Measurements from ENCODE around the gene GAS2L3. TPM values are rescaled to one million over a fixed set of nuclear protein-coding genes. Genes with fewer than 3 reads are reported as not detected.

The GAS2L3 gene
- total and polyA plus RNA-seq, 2 of the 13 experiments (the other 11 are each of a cell fraction or from before 2014, with no cell fraction given): 7.0 to 20.8 TPM

DNA sequence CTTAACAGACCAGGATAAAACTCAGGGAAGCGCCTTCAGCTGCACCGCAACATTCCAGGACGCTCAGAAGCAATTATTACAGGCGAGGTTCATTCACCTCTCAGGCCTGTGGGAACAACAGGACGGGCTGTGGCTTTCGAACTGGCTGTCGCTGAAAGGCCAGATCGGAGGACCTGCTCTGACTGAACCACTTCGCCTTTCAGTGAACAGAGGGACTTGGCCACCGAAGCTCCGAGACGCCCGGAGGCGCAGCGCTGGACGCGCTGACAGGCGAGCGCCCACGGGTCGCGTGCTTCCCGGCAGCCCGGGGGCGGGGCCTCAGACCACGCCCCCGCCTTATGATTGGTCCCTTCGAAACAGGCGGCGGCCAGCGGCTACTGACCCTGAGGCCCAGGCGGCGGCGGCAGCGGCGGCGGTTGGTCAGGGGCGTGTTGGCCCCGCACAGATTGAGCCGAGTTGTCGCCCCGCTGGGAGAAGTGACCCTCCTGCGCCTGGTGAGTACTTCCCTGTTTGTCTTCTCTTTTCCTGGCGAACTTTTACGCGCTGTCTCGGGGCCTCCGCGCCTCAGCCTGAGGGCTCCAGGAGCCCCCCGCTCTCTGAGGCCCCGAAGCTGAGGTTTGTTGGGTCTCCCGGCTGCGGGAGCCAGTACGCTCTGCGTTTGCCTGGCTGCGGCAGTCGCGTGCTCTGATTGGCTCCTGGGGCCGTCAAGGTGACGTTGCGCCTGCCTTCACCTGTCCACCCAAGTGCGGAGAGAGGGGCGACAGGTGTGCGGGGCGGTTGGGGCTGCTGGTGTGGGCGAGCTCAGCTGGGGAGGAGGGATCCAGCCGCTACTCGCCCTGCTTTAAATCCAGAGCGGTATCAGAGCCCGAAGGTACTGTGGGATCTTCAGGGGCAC lies at the start of gene GAS2L3 (continued):
- no peak for TF ChIP-seq GATAD2A (CRISPR knock-in tag; IDR thresholded peaks at IDR 0.05)
- TF ChIP-seq CBX1 (IDR thresholded peaks at IDR 0.05; ENCODE audit: low read depth): peak; percentile 38
- TF ChIP-seq, protein P1, sequence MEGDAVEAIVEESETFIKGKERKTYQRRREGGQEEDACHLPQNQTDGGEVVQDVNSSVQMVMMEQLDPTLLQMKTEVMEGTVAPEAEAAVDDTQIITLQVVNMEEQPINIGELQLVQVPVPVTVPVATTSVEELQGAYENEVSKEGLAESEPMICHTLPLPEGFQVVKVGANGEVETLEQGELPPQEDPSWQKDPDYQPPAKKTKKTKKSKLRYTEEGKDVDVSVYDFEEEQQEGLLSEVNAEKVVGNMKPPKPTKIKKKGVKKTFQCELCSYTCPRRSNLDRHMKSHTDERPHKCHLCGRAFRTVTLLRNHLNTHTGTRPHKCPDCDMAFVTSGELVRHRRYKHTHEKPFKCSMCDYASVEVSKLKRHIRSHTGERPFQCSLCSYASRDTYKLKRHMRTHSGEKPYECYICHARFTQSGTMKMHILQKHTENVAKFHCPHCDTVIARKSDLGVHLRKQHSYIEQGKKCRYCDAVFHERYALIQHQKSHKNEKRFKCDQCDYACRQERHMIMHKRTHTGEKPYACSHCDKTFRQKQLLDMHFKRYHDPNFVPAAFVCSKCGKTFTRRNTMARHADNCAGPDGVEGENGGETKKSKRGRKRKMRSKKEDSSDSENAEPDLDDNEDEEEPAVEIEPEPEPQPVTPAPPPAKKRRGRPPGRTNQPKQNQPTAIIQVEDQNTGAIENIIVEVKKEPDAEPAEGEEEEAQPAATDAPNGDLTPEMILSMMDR (CRISPR knock-in tag; IDR thresholded peaks at IDR 0.05): peak; percentile 19; the same call in 1 of the 2 replicates
- TF ChIP-seq ZNF879 (CRISPR knock-in tag; IDR thresholded peaks at IDR 0.05): no peak
- peak; percentile 82 for TF ChIP-seq ZFY (CRISPR knock-in tag; IDR thresholded peaks at IDR 0.05)
- TF ChIP-seq HNRNPUL1 (IDR thresholded peaks at IDR 0.05; ENCODE audit: low read depth, low read length): 0 out of 2 replicates have a peak, but pooled peaks have one; percentile 29
- no peak; the same call in 1 of the 2 replicates for TF ChIP-seq ZNF550 (CRISPR knock-in tag; IDR thresholded peaks at IDR 0.05; ENCODE audit: borderline replicate concordance)
- TF ChIP-seq PHF20 (CRISPR knock-in tag; IDR thresholded peaks at IDR 0.05): peak; percentile 67
- no peak for TF ChIP-seq NFE2 (CRISPR knock-in tag; IDR thresholded peaks at IDR 0.05)
- TF ChIP-seq, protein P2, sequence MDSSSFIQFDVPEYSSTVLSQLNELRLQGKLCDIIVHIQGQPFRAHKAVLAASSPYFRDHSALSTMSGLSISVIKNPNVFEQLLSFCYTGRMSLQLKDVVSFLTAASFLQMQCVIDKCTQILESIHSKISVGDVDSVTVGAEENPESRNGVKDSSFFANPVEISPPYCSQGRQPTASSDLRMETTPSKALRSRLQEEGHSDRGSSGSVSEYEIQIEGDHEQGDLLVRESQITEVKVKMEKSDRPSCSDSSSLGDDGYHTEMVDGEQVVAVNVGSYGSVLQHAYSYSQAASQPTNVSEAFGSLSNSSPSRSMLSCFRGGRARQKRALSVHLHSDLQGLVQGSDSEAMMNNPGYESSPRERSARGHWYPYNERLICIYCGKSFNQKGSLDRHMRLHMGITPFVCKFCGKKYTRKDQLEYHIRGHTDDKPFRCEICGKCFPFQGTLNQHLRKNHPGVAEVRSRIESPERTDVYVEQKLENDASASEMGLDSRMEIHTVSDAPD (CRISPR knock-in tag; IDR thresholded peaks at IDR 0.05): peak; percentile 75
- TF ChIP-seq ZNF253 (CRISPR knock-in tag; IDR thresholded peaks at IDR 0.05; ENCODE audit: borderline replicate concordance): 0 out of 2 replicates have a peak, but pooled peaks have one; percentile 92
- TF ChIP-seq ZFP36L1 (CRISPR knock-in tag; IDR thresholded peaks at IDR 0.05): peak; percentile 94; the same call in 1 of the 2 replicates
- TF ChIP-seq LCORL (IDR thresholded peaks at IDR 0.05): no peak
- TF ChIP-seq LCORL (CRISPR knock-in tag; IDR thresholded peaks at IDR 0.05): peak; percentile 73
- TF ChIP-seq, protein P3, sequence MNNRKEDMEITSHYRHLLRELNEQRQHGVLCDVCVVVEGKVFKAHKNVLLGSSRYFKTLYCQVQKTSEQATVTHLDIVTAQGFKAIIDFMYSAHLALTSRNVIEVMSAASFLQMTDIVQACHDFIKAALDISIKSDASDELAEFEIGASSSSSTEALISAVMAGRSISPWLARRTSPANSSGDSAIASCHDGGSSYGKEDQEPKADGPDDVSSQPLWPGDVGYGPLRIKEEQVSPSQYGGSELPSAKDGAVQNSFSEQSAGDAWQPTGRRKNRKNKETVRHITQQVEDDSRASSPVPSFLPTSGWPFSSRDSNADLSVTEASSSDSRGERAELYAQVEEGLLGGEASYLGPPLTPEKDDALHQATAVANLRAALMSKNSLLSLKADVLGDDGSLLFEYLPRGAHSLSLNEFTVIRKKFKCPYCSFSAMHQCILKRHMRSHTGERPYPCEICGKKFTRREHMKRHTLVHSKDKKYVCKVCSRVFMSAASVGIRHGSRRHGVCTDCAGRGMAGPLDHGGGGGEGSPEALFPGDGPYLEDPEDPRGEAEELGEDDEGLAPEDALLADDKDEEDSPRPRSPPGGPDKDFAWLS (CRISPR knock-in tag; IDR thresholded peaks at IDR 0.05; ENCODE audit: borderline replicate concordance): 0 out of 2 replicates have a peak, but pooled peaks have one; percentile 39
- peak; percentile 75 for TF ChIP-seq RBFOX2 (IDR thresholded peaks at IDR 0.05; ENCODE audit: low read depth, low read length)
- TF ChIP-seq MXI1 (IDR thresholded peaks at IDR 0.05; ENCODE audit: borderline replicate concordance, low read depth, low read length): peak; percentile 93; the same call in 2 of the 3 replicates
- peak; percentile 72 for TF ChIP-seq ERF (CRISPR knock-in tag; IDR thresholded peaks at IDR 0.05)
- TF ChIP-seq MTF2 (CRISPR knock-in tag; IDR thresholded peaks at IDR 0.05; ENCODE audit: borderline replicate concordance): peak; percentile 86
- no peak for TF ChIP-seq ATM (IDR thresholded peaks at IDR 0.05; ENCODE audit: borderline replicate concordance)
- TF ChIP-seq ZNF235 (CRISPR knock-in tag; IDR thresholded peaks at IDR 0.05; ENCODE audit: borderline replicate concordance): peak; percentile 67; the same call in 1 of the 2 replicates
- peak; percentile 97 for TF ChIP-seq MXD4 (CRISPR knock-in tag; IDR thresholded peaks at IDR 0.05)
- TF ChIP-seq, protein P4, sequence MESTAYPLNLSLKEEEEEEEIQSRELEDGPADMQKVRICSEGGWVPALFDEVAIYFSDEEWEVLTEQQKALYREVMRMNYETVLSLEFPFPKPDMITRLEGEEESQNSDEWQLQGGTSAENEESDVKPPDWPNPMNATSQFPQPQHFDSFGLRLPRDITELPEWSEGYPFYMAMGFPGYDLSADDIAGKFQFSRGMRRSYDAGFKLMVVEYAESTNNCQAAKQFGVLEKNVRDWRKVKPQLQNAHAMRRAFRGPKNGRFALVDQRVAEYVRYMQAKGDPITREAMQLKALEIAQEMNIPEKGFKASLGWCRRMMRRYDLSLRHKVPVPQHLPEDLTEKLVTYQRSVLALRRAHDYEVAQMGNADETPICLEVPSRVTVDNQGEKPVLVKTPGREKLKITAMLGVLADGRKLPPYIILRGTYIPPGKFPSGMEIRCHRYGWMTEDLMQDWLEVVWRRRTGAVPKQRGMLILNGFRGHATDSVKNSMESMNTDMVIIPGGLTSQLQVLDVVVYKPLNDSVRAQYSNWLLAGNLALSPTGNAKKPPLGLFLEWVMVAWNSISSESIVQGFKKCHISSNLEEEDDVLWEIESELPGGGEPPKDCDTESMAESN (CRISPR knock-in tag; conservative IDR thresholded peaks at IDR 0.05): 0 out of 2 replicates have a peak, but pooled peaks have one; percentile 38
- 0 out of 2 replicates have a peak, but pooled peaks have one; percentile 50 for TF ChIP-seq GATA4 (IDR thresholded peaks at IDR 0.05; ENCODE audit: borderline replicate concordance, low read depth)
